ENCODE results near the gene TXNDC5.

GRCh38 chr6:7883381-7883780, 27.2 kb downstream of the TXNDC5 start:
- TF ChIP-seq POLR2A (IDR thresholded peaks at IDR 0.05) (no peak), CTCF (IDR thresholded peaks at IDR 0.05) (no peak), POLR2AphosphoS5 (IDR thresholded peaks at IDR 0.05) (no peak)

All from prostate gland (tissue), 2 donors.